GM12878 (cell line): ENCODE data around the gene FAM228B. TPM values are rescaled to one million over a fixed set of nuclear protein-coding genes. Genes with fewer than 3 reads are reported as not detected.
A peak's percentile ranks its signal among the peaks of the same experiment; 100 is the strongest.

Experiments used
- BCLAF1 ChIP-seq: fragments of 450-650 bp; IDR thresholded peaks from 2 replicates; pipeline ENCODE4 v1.6.1; 2017; ENCODE audit warnings: antibody characterized with exemption, mild to moderate bottlenecking, moderate library complexity
- CEBPB ChIP-seq, 2 experiments: fragments of 150-350 bp in 1 of 2; IDR thresholded peaks; 2 replicates each; pipeline ENCODE4 v1.6.1; 2012 to 2014; ENCODE audit warnings: low read depth in 2 of 2, low read length in 2 of 2, borderline replicate concordance in 1 of 2, inconsistent platforms in 1 of 2
- E4F1 ChIP-seq: fragments of 450-650 bp; IDR thresholded peaks from 2 replicates; pipeline ENCODE4 v1.6.1; 2018; ENCODE audit warnings: borderline replicate concordance, mild to moderate bottlenecking; ENCODE audit not compliant: partially characterized antibody
- HDAC6 ChIP-seq: fragments of 200-600 bp; sonication (generic); IDR thresholded peaks from one replicate; pipeline ENCODE4 v1.8.0; 2017; ENCODE audit warnings: antibody characterized with exemption; ENCODE audit not compliant: unreplicated experiment
- IRF3 ChIP-seq: fragments of 450-650 bp; IDR thresholded peaks from 2 replicates; pipeline ENCODE4 v1.6.1; 2014; ENCODE audit warnings: mild to moderate bottlenecking
- JUNB ChIP-seq: IDR thresholded peaks from 2 replicates; pipeline ENCODE4 v1.6.1; 2016; ENCODE audit warnings: antibody characterized with exemption, mild to moderate bottlenecking
- MYB ChIP-seq: fragments of 150-350 bp; IDR thresholded peaks from 2 replicates; pipeline ENCODE4 v1.6.1; 2014; ENCODE audit warnings: mild to moderate bottlenecking, low read depth, low read length, borderline replicate concordance
- NRF1 ChIP-seq: conservative IDR thresholded peaks from 2 replicates; pipeline ENCODE4 v1.6.1; 2011; ENCODE audit warnings: mild to moderate bottlenecking, low read depth, low read length, improper control_type of control experiment
- PKNOX1 ChIP-seq: fragments of 450-650 bp; IDR thresholded peaks from 2 replicates; pipeline ENCODE4 v1.6.1; 2016; ENCODE audit warnings: mild to moderate bottlenecking
- PML ChIP-seq: IDR thresholded peaks from 2 replicates; pipeline ENCODE4 v1.6.1; 2012; ENCODE audit warnings: low read length, inconsistent platforms
- RAD21 ChIP-seq: IDR thresholded peaks from 2 replicates; pipeline ENCODE4 v1.6.1; 2011; ENCODE audit warnings: mild to moderate bottlenecking, low read depth, low read length, moderate library complexity; ENCODE audit not compliant: insufficient read depth
- RELA ChIP-seq: fragments of 450-650 bp; IDR thresholded peaks from 2 replicates; pipeline ENCODE4 v1.8.0; 2014; ENCODE audit warnings: borderline replicate concordance; ENCODE audit not compliant: partially characterized antibody
- SUZ12 ChIP-seq: fragments of 200-600 bp; sonication (generic); IDR thresholded peaks from one replicate; pipeline ENCODE4 v1.6.1; 2018; ENCODE audit warnings: antibody characterized with exemption, mild to moderate bottlenecking; ENCODE audit not compliant: unreplicated experiment
- TCF12 ChIP-seq: IDR thresholded peaks from 2 replicates; pipeline ENCODE4 v1.6.1; 2011; ENCODE audit warnings: low read depth, mild to moderate bottlenecking, low read length
- USF1 ChIP-seq: IDR thresholded peaks from 2 replicates; pipeline ENCODE4 v1.6.1; 2011; ENCODE audit warnings: borderline replicate concordance, low read depth, mild to moderate bottlenecking, moderate library complexity, mixed read lengths, low read length; ENCODE audit not compliant: insufficient read depth; ENCODE audit errors: extremely low read length
- ZBTB11 ChIP-seq: fragments of 450-650 bp; formaldehyde crosslinking; IDR thresholded peaks from 2 replicates; pipeline ENCODE4 v1.5.0; 2022; ENCODE audit warnings: mild to moderate bottlenecking, missing genetic modification characterization
- polyA plus RNA-seq, 11 experiments: library from polyadenylated mRNA; depleted of rRNA in 4 of 11; unstranded in 6 of 11; stranded (reverse) in 5 of 11; fragments of >200 nt; fragmentation: Nextera tagmentation in 4 of 11; fragmentation: Illumina TruSeq in 1 of 11; extraction: Ambion mirVana in 4 of 11; extraction: Trizol in 1 of 11; gene quantifications; 1 replicate in 1 of 11; 2 replicates in 10 of 11; pipeline versions ENCODE4 v1.2.1 to v1.2.3, GENCODE V29; 2011 to 2016; ENCODE audit warnings: inconsistent platforms in 2 of 11, missing spikeins in 2 of 11, low read depth in 1 of 11
- total RNA-seq, 4 experiments: library from RNA; depleted of rRNA in 3 of 4; stranded (reverse); fragments of >200 nt in 3 of 4; fragmentation: Illumina TruSeq in 1 of 4; extraction: Trizol in 1 of 4; gene quantifications; 2 replicates each; pipeline versions ENCODE4 v1.2.1 to v1.2.3, GENCODE V29; 2013 to 2021

FAM228B gene
- total and polyA plus RNA-seq, 10 of the 15 experiments (the other 5 are each of a cell fraction or from before 2014, with no cell fraction given): 3.9 to 11.0 (median 7.5) TPM

GRCh38 chr2:24084386-24085199 is 38.7 kb upstream of the FAM228B start, which contains the start of gene TP53I3 (continued):
- TF ChIP-seq USF1 (no peak), PKNOX1 (no peak), HDAC6 (no peak), TCF12 (no peak), SUZ12 (no peak), MYB (no peak), NRF1 (no peak), PML (no peak), IRF3 (no peak), ZBTB11 (no peak), E4F1 (no peak), CEBPB (IDR thresholded peaks at IDR 0.05; ENCODE audit: borderline replicate concordance in 1 of 2, low read depth in 2 of 2, low read length in 2 of 2) (no peak), RELA (no peak), JUNB (no peak), BCLAF1 (no peak), RAD21 (peak; percentile 66)
